Smooth muscle cell (in vitro differentiated cells): ENCODE measurements around the gene PRICKLE1. TPM values are rescaled to one million over a fixed set of nuclear protein-coding genes. Genes with fewer than 3 reads are reported as not detected.

Experiments used
- DNase-seq: peaks from one replicate; lab custom pipeline; 2025; ENCODE audit not compliant: unreplicated experiment; lab: John Stamatoyannopoulos, UW
- H2AFZ ChIP-seq: fragments of 200-600 bp; sonication (generic); 2 replicates; pipeline ENCODE4 v1.6.0; 2016; ENCODE audit warnings: antibody characterized with exemption, low read depth, mild to moderate bottlenecking
- H3F3A ChIP-seq: fragments of 200-600 bp; sonication (generic); 2 replicates; pipeline ENCODE4 v1.6.0; 2017; ENCODE audit warnings: antibody characterized with exemption, low read depth
- H3K27ac ChIP-seq: fragments of 200-600 bp; sonication (generic); 2 replicates; pipeline ENCODE4 v1.5.1; 2016; ENCODE audit warnings: low read depth, mild to moderate bottlenecking
- H3K27me3 ChIP-seq: fragments of 200-600 bp; sonication (generic); 2 replicates; pipeline ENCODE4 v1.6.1; 2016; ENCODE audit warnings: low read depth, mild to moderate bottlenecking
- H3K36me3 ChIP-seq: fragments of 200-600 bp; sonication (generic); 2 replicates; pipeline ENCODE4 v1.5.1; 2016; ENCODE audit warnings: low read depth
- H3K4me1 ChIP-seq: fragments of 200-600 bp; sonication (generic); 2 replicates; pipeline ENCODE4 v1.5.1; 2016; ENCODE audit warnings: low read depth
- H3K4me2 ChIP-seq: fragments of 200-600 bp; sonication (generic); 2 replicates; pipeline ENCODE4 v1.6.0; 2016; ENCODE audit warnings: mild to moderate bottlenecking
- H3K4me3 ChIP-seq: fragments of 200-600 bp; sonication (generic); 2 replicates; pipeline ENCODE4 v1.5.1; 2016; ENCODE audit warnings: mild to moderate bottlenecking
- H3K79me2 ChIP-seq: fragments of 200-600 bp; sonication (generic); 2 replicates; pipeline ENCODE4 v1.6.0; 2016; ENCODE audit warnings: low read depth, mild to moderate bottlenecking
- H3K9ac ChIP-seq: fragments of 200-600 bp; sonication (generic); 2 replicates; pipeline ENCODE4 v1.6.0; 2016; ENCODE audit warnings: low read depth
- H3K9me3 ChIP-seq: fragments of 200-600 bp; sonication (generic); replicated peaks from 2 replicates; pipeline ENCODE4 v1.5.1; 2016; ENCODE audit warnings: low read depth
- H4K20me1 ChIP-seq: fragments of 200-600 bp; sonication (generic); 2 replicates; pipeline ENCODE4 v1.6.0; 2016; ENCODE audit warnings: low read depth
- CTCF ChIP-seq: fragments of 200-600 bp; sonication (generic); IDR thresholded peaks from 2 replicates; pipeline ENCODE4 v1.5.1; 2017; ENCODE audit warnings: borderline replicate concordance, mild to moderate bottlenecking, antibody characterized with exemption; ENCODE audit not compliant: insufficient read depth, poor library complexity, severe bottlenecking
- WGBS: methylation state at CpG from one replicate; pipeline ENCODE4 v1.1.7; 2016; ENCODE audit warnings: low lambda C conversion rate; 5-methylcytosine and 5-hydroxymethylcytosine counted together
- polyA plus RNA-seq: library from polyadenylated mRNA; unstranded; fragments of >200 nt; fragmentation: Nextera tagmentation; extraction: Ambion mirVana; gene quantifications from 2 replicates; pipeline ENCODE4 v1.2.1, GENCODE V29; 2016
- total RNA-seq: library from RNA; depleted of rRNA; stranded (reverse); fragments of >200 nt; gene quantifications from 2 replicates; pipeline ENCODE4 v1.2.3, GENCODE V29; 2014

PRICKLE1 gene
- total and polyA plus RNA-seq, 2 experiments from 2014 or later, result 45.7 to 55.4 TPM

DNA sequence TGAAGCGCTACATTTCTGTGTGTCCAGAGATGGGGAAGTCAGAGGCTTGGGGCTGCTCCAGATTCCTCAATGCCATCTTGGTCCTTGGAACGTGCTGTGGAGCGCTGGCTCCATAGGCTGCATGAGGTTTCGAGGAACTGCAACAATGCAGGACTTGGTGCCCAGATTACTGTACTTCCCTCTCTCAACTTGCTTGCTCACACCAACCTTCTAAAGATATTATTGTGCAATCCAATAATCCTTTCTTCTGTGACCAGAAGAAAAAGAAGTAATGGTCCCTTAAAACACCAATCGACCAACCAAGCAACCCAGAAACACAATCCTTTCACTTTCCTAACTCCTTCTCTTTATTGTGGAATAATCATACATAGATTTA lies 3.7 kb downstream of the PRICKLE1 start:
- Histone ChIP-seq H3K36me3 (no peaks in the 10 kb centered on the region), H3K4me2 (peak overlapping the region; percentile 91), H2AFZ (no peak overlapping the region), H3K4me3 (peak overlapping the region; percentile 97), H3K9me3 (no peaks in the 10 kb centered on the region), H3F3A (peaks cover 3% of the 10 kb centered on the region), H4K20me1 (peaks cover 85% of the 10 kb centered on the region), H3K27me3 (no peaks in the 10 kb centered on the region), H3K79me2 (peaks cover 86% of the 10 kb centered on the region), H3K4me1 (peaks cover 8% of the 10 kb centered on the region), H3K27ac (peak overlapping the region; percentile 50), H3K9ac (no peak overlapping the region)
- WGBS, result 70% methylated on average over 5 of the region's 5 CpGs
- TF ChIP-seq CTCF, result no peak
- no peak for DNase-seq

GRCh38 chr12:42585154-42585840 lies 4.2 kb downstream of the PRICKLE1 start:
- peaks cover 8% of the 10 kb centered on the region for H3K4me1 ChIP-seq
- peaks cover 92% of the 10 kb centered on the region for H3K79me2 ChIP-seq
- H2AFZ ChIP-seq, result no peak overlapping the region
- no peak for TF ChIP-seq CTCF
- no peaks in the 10 kb centered on the region for H3K27me3 ChIP-seq
- H3K4me2 ChIP-seq, result peak overlapping the region; percentile 91
- peaks cover 3% of the 10 kb centered on the region for H3F3A ChIP-seq
- peak overlapping the region; percentile 97 for H3K4me3 ChIP-seq
- H3K27ac ChIP-seq, result peak overlapping the region; percentile 50
- H3K9me3 ChIP-seq, result no peaks in the 10 kb centered on the region
- DNase-seq, result no peak
- WGBS, result 73% methylated on average over 4 of the region's 4 CpGs
- no peaks in the 10 kb centered on the region for H3K36me3 ChIP-seq
- peak overlapping the region; percentile 13 for H3K9ac ChIP-seq
- H4K20me1 ChIP-seq, result peaks cover 90% of the 10 kb centered on the region

- H3K27ac ChIP-seq, result peak overlapping the region; percentile 50
- 60% methylated on average over 6 of the region's 6 CpGs for WGBS
Measured at GRCh38 chr12:42584651-42585111, 4.9 kb downstream of the PRICKLE1 start.

More at GRCh38 chr12:42584651-42585111, 4.9 kb downstream of the PRICKLE1 start:
- Histone ChIP-seq H3K79me2 (peaks cover 98% of the 10 kb centered on the region), H2AFZ (no peak overlapping the region), H3K27me3 (no peaks in the 10 kb centered on the region), H3K4me3 (peak overlapping the region; percentile 97), H3K36me3 (no peaks in the 10 kb centered on the region), H3K9ac (peak overlapping the region; percentile 13), H3K4me2 (peak overlapping the region; percentile 91), H4K20me1 (peaks cover 96% of the 10 kb centered on the region), H3K9me3 (no peaks in the 10 kb centered on the region), H3K4me1 (peaks cover 8% of the 10 kb centered on the region), H3F3A (peaks cover 3% of the 10 kb centered on the region)
- no peak for DNase-seq
- TF ChIP-seq CTCF, result no peak
